K562 (cell line): ENCODE measurements around the gene ABCD4. TPM values are rescaled to one million over a fixed set of nuclear protein-coding genes. Genes with fewer than 3 reads are reported as not detected.
"Not testable (repeated sequence)": the region's sequence is repeated elsewhere in the genome, so short reads cannot be mapped to it uniquely, and the experiment has no call there.

Source experiments
- ATAC-seq: fragments of 200-7000 bp; cut with Tn5 transposase; 3 replicates; pipeline ENCODE4 v1.9.1; 2020; ENCODE audit warnings: moderate library complexity
- BruUV-seq: library from RNA; stranded (reverse); fragments of 400-500 nt; replicated peaks from 2 replicates; lab custom pipeline; 2021; lab: Mats Ljungman, UMichigan
- CTCF ChIA-PET: fragments of 300-600 bp; formaldehyde crosslinking; extraction: SDS; loops from one replicate; lab custom pipeline; 2021; ENCODE audit warnings: low intra/inter-chr PET ratio; lab: Yijun Ruan, JAX
- POLR2A ChIA-PET: fragments of 300-600, 350-650 bp; sonication (Branson Sonifier 250); formaldehyde crosslinking; extraction: SDS; loops from one replicate; lab custom pipeline; 2021; ENCODE audit warnings: antibody characterized with exemption, inconsistent platforms; lab: Yijun Ruan, JAX
- DNase-seq, 4 experiments: peaks; one replicate each; pipeline versions ENCODE4 v3.0.0 to v3.0.0-alpha.2; 2011 to 2018; ENCODE audit warnings: low spot score in 3 of 4, mixed read lengths in 3 of 4; ENCODE audit errors: extremely low read depth in 1 of 4
- FAIRE-seq: peaks from 2 replicates; lab custom pipeline; 2011; peaks lifted over from hg19 to GRCh38; lab: Jason Lieb, UNC
- H2AFZ ChIP-seq: 2 replicates; pipeline ENCODE4 v1.6.0; 2011; ENCODE audit warnings: low read depth, low read length, control low read depth, inconsistent platforms
- H3K27ac ChIP-seq: fragments of 200-600 bp; 3 replicates; pipeline ENCODE4 v1.8.0; 2011; ENCODE audit warnings: low read depth, mild to moderate bottlenecking, control low read depth, inconsistent platforms, low read length, moderate library complexity, mixed read lengths; ENCODE audit errors: extremely low read depth
- H3K27me3 ChIP-seq, 2 experiments: fragments of 300-600 bp in 1 of 2; 2 replicates in 1 of 2; 3 replicates in 1 of 2; pipeline versions ENCODE4 v1.6.0 to v1.8.0; 2011; ENCODE audit warnings: inconsistent platforms in 2 of 2, low read length in 2 of 2, mild to moderate bottlenecking in 1 of 2, mixed read lengths in 1 of 2, moderate library complexity in 1 of 2; ENCODE audit not compliant: control insufficient read depth in 2 of 2, insufficient read depth in 2 of 2
- H3K36me3 ChIP-seq: fragments of 300-600 bp; 3 replicates; pipeline ENCODE4 v1.8.0; 2011; ENCODE audit warnings: mild to moderate bottlenecking, low read length, inconsistent platforms; ENCODE audit not compliant: control insufficient read depth, insufficient read depth
- H3K4me1 ChIP-seq, 2 experiments: fragments of 200-600 bp in 1 of 2; replicated peaks in 1 of 2; 2 replicates in 1 of 2; 3 replicates in 1 of 2; pipeline versions ENCODE4 v1.5.1 to v1.8.0; 2011; ENCODE audit warnings: inconsistent platforms in 2 of 2, low read length in 2 of 2, mild to moderate bottlenecking in 1 of 2, mixed read lengths in 1 of 2, moderate library complexity in 1 of 2; ENCODE audit not compliant: control insufficient read depth in 2 of 2, insufficient read depth in 2 of 2
- H3K4me2 ChIP-seq: 2 replicates; pipeline ENCODE4 v1.6.1; 2011; ENCODE audit warnings: low read length, control low read depth, inconsistent platforms, mixed read lengths; ENCODE audit not compliant: insufficient read depth
- H3K4me3 ChIP-seq: fragments of 200-600 bp; sonication (generic), shearing (Covaris generic); 2 replicates; pipeline ENCODE4 v1.5.1; 2016; ENCODE audit warnings: control low read depth, inconsistent platforms
- H3K79me2 ChIP-seq: fragments of 200-600 bp; 3 replicates; pipeline ENCODE4 v1.8.0; 2011; ENCODE audit warnings: low read length, inconsistent platforms; ENCODE audit not compliant: control insufficient read depth, insufficient read depth
- H3K9ac ChIP-seq, 2 experiments: 2 replicates each; pipeline versions ENCODE4 v1.6.0 to v1.6.1; 2011; ENCODE audit warnings: low read depth in 2 of 2, low read length in 2 of 2, control low read depth in 1 of 2, inconsistent platforms in 1 of 2, mild to moderate bottlenecking in 1 of 2, mixed read lengths in 1 of 2; ENCODE audit not compliant: insufficient read depth in 1 of 2
- H3K9me1 ChIP-seq: one replicate; pipeline ENCODE4 v1.6.0; 2011; ENCODE audit warnings: inconsistent platforms, mild to moderate bottlenecking, low read length, moderate library complexity; ENCODE audit not compliant: control insufficient read depth, insufficient read depth
- H3K9me3 ChIP-seq: replicated peaks from 2 replicates; pipeline ENCODE4 v1.5.1; 2011; ENCODE audit warnings: low read depth, low read length, inconsistent platforms; ENCODE audit not compliant: control insufficient read depth, insufficient read depth
- H4K20me1 ChIP-seq: replicated peaks from 2 replicates; pipeline ENCODE4 v1.6.1; 2011; ENCODE audit warnings: low read length, inconsistent platforms, mixed read lengths; ENCODE audit not compliant: control insufficient read depth, insufficient read depth
- E2F4 ChIP-seq: sonication (generic); formaldehyde crosslinking; IDR thresholded peaks from 2 replicates; pipeline ENCODE4 v1.8.0; 2022; ENCODE audit warnings: mild to moderate bottlenecking, low read depth, missing genetic modification reagents
- EHMT2 ChIP-seq: fragments of 450-650 bp; IDR thresholded peaks from 2 replicates; pipeline ENCODE4 v1.6.1; 2018; ENCODE audit warnings: antibody characterized with exemption
- IRF1 ChIP-seq: sonication (generic); formaldehyde crosslinking; IDR thresholded peaks from 2 replicates; pipeline ENCODE4 v1.8.0; 2022; ENCODE audit warnings: missing genetic modification reagents, mild to moderate bottlenecking, borderline replicate concordance
- SLC30A9 ChIP-seq: fragments of 250-450 bp; sonication (Bioruptor Pico); IDR thresholded peaks from 2 replicates; pipeline ENCODE4 v1.8.0; 2022; ENCODE audit warnings: mild to moderate bottlenecking, moderate library complexity
- SNAPC5 ChIP-seq: fragments of 250-450 bp; sonication (Bioruptor Pico); IDR thresholded peaks from 2 replicates; pipeline ENCODE4 v1.8.0; 2021; ENCODE audit warnings: moderate library complexity, mild to moderate bottlenecking, inconsistent platforms
- THRA ChIP-seq: fragments of 450-650 bp; IDR thresholded peaks from 2 replicates; pipeline ENCODE4 v1.6.1; 2017; ENCODE audit warnings: mild to moderate bottlenecking, moderate library complexity
- ZBTB8A ChIP-seq: fragments of 450-650 bp; IDR thresholded peaks from 2 replicates; pipeline ENCODE4 v1.6.1; 2018; ENCODE audit warnings: mild to moderate bottlenecking, moderate library complexity; ENCODE audit not compliant: partially characterized antibody
- ZNF347 ChIP-seq: fragments of 450-650 bp; formaldehyde crosslinking; IDR thresholded peaks from 2 replicates; pipeline ENCODE4 v1.4.0; 2020; ENCODE audit warnings: low read depth, mild to moderate bottlenecking, moderate library complexity
- ZNF589 ChIP-seq: fragments of 200-800 bp; sonication (Bioruptor generic); IDR thresholded peaks from 2 replicates; pipeline ENCODE4 v1.6.1; 2016; ENCODE audit warnings: low read depth, missing genetic modification characterization, missing compliant biosample characterization
- WGBS: fragments of 100-300 bp; shearing (Covaris generic); methylation state at CpG from one replicate; pipeline ENCODE4 v1.1.6; 2016; ENCODE audit warnings: low coverage, mixed read lengths; ENCODE audit not compliant: insufficient coverage; ENCODE audit errors: missing lambda C conversion rate; 5-methylcytosine and 5-hydroxymethylcytosine counted together
- in situ Hi-C: fragments of 300-500 bp; cut with MboI; formaldehyde crosslinking; loops from 4 replicates; pipeline ENCODE4 v1.15.0; 2018; ENCODE audit warnings: inconsistent platforms, mixed read lengths
- intact Hi-C: fragments of 100-400 bp; cut with micrococcal nuclease; formaldehyde crosslinking; loops from 2 replicates; pipeline ENCODE4 v1.14.2; 2022
- polyA plus RNA-seq, 8 experiments: library from polyadenylated mRNA; depleted of rRNA in 4 of 8; stranded (reverse) in 5 of 8; unstranded in 3 of 8; fragments of >200 nt; fragmentation: Nextera tagmentation in 2 of 8; fragmentation: Illumina TruSeq in 1 of 8; extraction: Ambion mirVana in 2 of 8; extraction: Trizol in 1 of 8; gene quantifications; 2 replicates each; pipeline versions ENCODE4 v1.2.1 to v1.2.3, GENCODE V29; 2011 to 2014; ENCODE audit warnings: inconsistent platforms in 1 of 8, missing spikeins in 1 of 8
- total RNA-seq, 7 experiments: library from RNA; depleted of rRNA in 6 of 7; stranded (reverse); fragments of >200 nt in 6 of 7; fragmentation: Illumina TruSeq in 2 of 7; extraction: Trizol in 2 of 7; gene quantifications; 2 replicates each; pipeline versions ENCODE4 v1.2.1 to v1.2.3, GENCODE V29; 2011 to 2021; ENCODE audit warnings: low replicate concordance in 1 of 7

Gene ABCD4
- total and polyA plus RNA-seq, 9 of the 15 experiments (the other 6 are each of a cell fraction or from before 2014, with no cell fraction given): 3.5 to 17.2 (median 12.4) TPM

- H3K27ac ChIP-seq, H3K36me3 ChIP-seq, H4K20me1 ChIP-seq, DNase-seq, ATAC-seq, H2AFZ ChIP-seq, H3K4me1 ChIP-seq, H3K4me3 ChIP-seq, H3K79me2 ChIP-seq, H3K9me1 ChIP-seq, H3K9me3 ChIP-seq, H3K4me2 ChIP-seq, BruUV-seq, POLR2A ChIA-PET, H3K9ac ChIP-seq, FAIRE-seq, in situ Hi-C loops, intact Hi-C loops: not testable (repeated sequence)
- 0% methylated on average over 4 of the region's 9 CpGs for WGBS
- H3K27me3 ChIP-seq: peaks cover 5 to 18% of the 10 kb centered on the region in 2 experiments; a peak in 2 of 5 replicates
- CTCF ChIA-PET: interaction anchor here (0.6 kb wide), 1 partner anchor 22 kb away, joined by 4 read pairs; no protein-coding TSS in a partner anchor
These were observed 27.3 kb upstream of the ABCD4 start for GRCh38 chr14:74329950-74330552.

GRCh38 chr14:74326369-74327152 lies 23.8 kb upstream of the ABCD4 start:
- intact Hi-C loops: no loop called here
- POLR2A ChIA-PET: interaction anchor here (0.6 to 0.7 kb wide), 3 partner anchors 49 to 119 kb away, joined by 3 read pairs; no protein-coding TSS in a partner anchor
- no TSS peak for BruUV-seq

More at GRCh38 chr14:74326369-74327152, 23.8 kb upstream of the ABCD4 start:
- CTCF ChIA-PET: no interaction called here
- Histone ChIP-seq H3K27ac (no peak overlapping the region), H3K27me3 (peaks cover 0 to 10% of the 10 kb centered on the region in 2 experiments; a peak in 3 of 5 replicates), H3K36me3 (no peaks in the 10 kb centered on the region), H2AFZ (no peak overlapping the region), H3K9ac (no peak overlapping the region)
- DNase-seq (no peak), ATAC-seq (no peak)
- TF ChIP-seq EHMT2 (no peak), THRA (no peak), IRF1 (CRISPR knock-in tag) (no peak), E2F4 (no peak), ZBTB8A (no peak), ZNF589 (CRISPR knock-in tag) (no peak), SLC30A9 (CRISPR knock-in tag) (no peak), SNAPC5 (no peak), ZNF347 (CRISPR knock-in tag) (no peak)
- TF ChIP-seq, all 486 proteins: peak for 0
- no peaks in the 10 kb centered on the region for H3K9me1 ChIP-seq
- H3K4me1 ChIP-seq: no peaks in the 10 kb centered on the region
- WGBS: 1% methylated on average over 9 of the region's 10 CpGs
- no peaks in the 10 kb centered on the region for H3K79me2 ChIP-seq
- H3K4me3 ChIP-seq: no peak overlapping the region
- no peaks in the 10 kb centered on the region for H3K9me3 ChIP-seq
- no peaks in the 10 kb centered on the region for H4K20me1 ChIP-seq
- no peak overlapping the region for H3K4me2 ChIP-seq
- in situ Hi-C loops: no loop called here
- no peak for FAIRE-seq
